Measurements from ENCODE around the gene INTS14. TPM values are rescaled to one million over a fixed set of nuclear protein-coding genes. Genes with fewer than 3 reads are reported as not detected.

Gene INTS14
- total and polyA plus RNA-seq, 12 donors = 9.1 to 18.4 (median 14.3) TPM

GRCh38 chr15:65561934-65562333, 49.0 kb downstream of the INTS14 start:
- intact Hi-C loops (cut with DNase I) = no loop called here
- no peak for TF ChIP-seq CTCF (IDR thresholded peaks at IDR 0.05)
- Histone ChIP-seq H3K9me3 (peaks cover 0 to 2% (median 0%) of the 10 kb centered on the region in 11 donors), H3K27me3 (no peaks in the 10 kb centered on the region), H3K4me1 (no peaks in the 10 kb centered on the region), H3K36me3 (peaks cover 0 to 91% (median 36%) of the 10 kb centered on the region in 9 donors), H3K27ac (no peak overlapping the region), H3K4me3 (no peak overlapping the region)
- 93 to 95% methylated on average over 6 of the region's 6 CpGs for WGBS, 2 donors
- ATAC-seq (no peak), DNase-seq (no peak)

- DNase-seq = no peak
- no peaks in the 10 kb centered on the region for H3K27me3 ChIP-seq
- H3K4me1 ChIP-seq = no peaks in the 10 kb centered on the region
- no peak for TF ChIP-seq CTCF (IDR thresholded peaks at IDR 0.05)
- ATAC-seq = no peak
- H3K9me3 ChIP-seq = no peaks in the 10 kb centered on the region
- no peak overlapping the region for H3K27ac ChIP-seq
- peaks cover 0 to 90% (median 32%) of the 10 kb centered on the region in 9 donors for H3K36me3 ChIP-seq
- no peak overlapping the region for H3K4me3 ChIP-seq
- intact Hi-C loops (cut with DNase I) = no loop called here
These were observed 51.0 kb downstream of the INTS14 start for GRCh38 chr15:65559941-65560340.

GRCh38 chr15:65558997-65559760, 51.8 kb downstream of the INTS14 start:
- H3K4me3 ChIP-seq = no peak overlapping the region
- no peaks in the 10 kb centered on the region for H3K9me3 ChIP-seq
- DNase-seq (no peak), ATAC-seq (no peak)
- intact Hi-C loops (cut with DNase I) = no loop called here
- WGBS, 2 donors = 96 to 98% methylated on average over 6 of the region's 6 CpGs
- no peak overlapping the region for H3K27ac ChIP-seq
- no peaks in the 10 kb centered on the region for H3K27me3 ChIP-seq
- TF ChIP-seq CTCF (IDR thresholded peaks at IDR 0.05) = no peak
- peaks cover 0 to 86% (median 25%) of the 10 kb centered on the region in 9 donors for H3K36me3 ChIP-seq
- H3K4me1 ChIP-seq = no peaks in the 10 kb centered on the region

GRCh38 chr15:65558336-65558735, 52.6 kb downstream of the INTS14 start:
- TF ChIP-seq CTCF (IDR thresholded peaks at IDR 0.05) = no peak
- Histone ChIP-seq H3K4me1 (no peaks in the 10 kb centered on the region), H3K36me3 (peaks cover 0 to 81% (median 24%) of the 10 kb centered on the region in 9 donors), H3K27me3 (no peaks in the 10 kb centered on the region), H3K4me3 (no peak overlapping the region), H3K27ac (no peak overlapping the region), H3K9me3 (no peaks in the 10 kb centered on the region)
- intact Hi-C loops (cut with DNase I) = no loop called here
- 85 to 89% methylated on average over 5 of the region's 5 CpGs for WGBS, 2 donors
- DNase-seq (no peak), ATAC-seq (no peak)

All from heart right ventricle (tissue), 16 donors.